Measurements from ENCODE around the gene AMT.

DNA sequence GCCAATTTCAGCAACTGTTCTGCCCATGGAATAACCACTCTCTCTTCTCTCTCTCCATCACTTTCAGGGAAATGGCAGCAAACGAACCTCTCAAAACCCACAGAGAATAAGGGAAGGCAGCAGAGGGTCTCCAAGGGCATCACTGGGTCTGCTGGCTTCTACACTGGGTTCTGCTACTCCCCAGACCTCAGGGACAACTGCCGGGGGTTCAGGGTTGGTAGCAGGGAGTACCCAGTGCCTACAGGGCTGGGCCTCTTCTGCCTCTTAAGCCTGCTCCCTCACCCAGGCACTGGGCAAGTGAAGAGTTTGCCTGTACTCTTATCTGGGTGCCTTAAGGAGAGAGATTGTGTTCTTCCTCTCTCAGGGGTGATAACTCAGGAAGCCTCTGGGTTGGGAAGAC, 7.5 kb downstream of the AMT start:
- TF ChIP-seq, protein P1, sequence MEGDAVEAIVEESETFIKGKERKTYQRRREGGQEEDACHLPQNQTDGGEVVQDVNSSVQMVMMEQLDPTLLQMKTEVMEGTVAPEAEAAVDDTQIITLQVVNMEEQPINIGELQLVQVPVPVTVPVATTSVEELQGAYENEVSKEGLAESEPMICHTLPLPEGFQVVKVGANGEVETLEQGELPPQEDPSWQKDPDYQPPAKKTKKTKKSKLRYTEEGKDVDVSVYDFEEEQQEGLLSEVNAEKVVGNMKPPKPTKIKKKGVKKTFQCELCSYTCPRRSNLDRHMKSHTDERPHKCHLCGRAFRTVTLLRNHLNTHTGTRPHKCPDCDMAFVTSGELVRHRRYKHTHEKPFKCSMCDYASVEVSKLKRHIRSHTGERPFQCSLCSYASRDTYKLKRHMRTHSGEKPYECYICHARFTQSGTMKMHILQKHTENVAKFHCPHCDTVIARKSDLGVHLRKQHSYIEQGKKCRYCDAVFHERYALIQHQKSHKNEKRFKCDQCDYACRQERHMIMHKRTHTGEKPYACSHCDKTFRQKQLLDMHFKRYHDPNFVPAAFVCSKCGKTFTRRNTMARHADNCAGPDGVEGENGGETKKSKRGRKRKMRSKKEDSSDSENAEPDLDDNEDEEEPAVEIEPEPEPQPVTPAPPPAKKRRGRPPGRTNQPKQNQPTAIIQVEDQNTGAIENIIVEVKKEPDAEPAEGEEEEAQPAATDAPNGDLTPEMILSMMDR (IDR thresholded peaks at IDR 0.05; ENCODE audit: borderline replicate concordance, extremely low read depth, low read length, poor library complexity, severe bottlenecking), result no peak
- no peak for TF ChIP-seq EZH2 (IDR thresholded peaks at IDR 0.05; ENCODE audit: borderline replicate concordance, low read depth, low read length, severe bottlenecking)
